ENCODE measurements around the gene GC.
"Not testable (repeated sequence)": the region's sequence is repeated elsewhere in the genome, so short reads cannot be mapped to it uniquely, and the experiment has no call there.

The GC gene

GRCh38 chr4:71816676-71817303, 32.9 kb upstream of the GC start:
- no peak for TF ChIP-seq CTCF (IDR thresholded peaks at IDR 0.05; ENCODE audit: extremely low read depth, insufficient read depth, missing control alignments)
- in situ Hi-C loops (cut with MboI; ENCODE audit: low pct_unique_long_range_greater_than_20kb, low sequenced_read_pairs, unreplicated experiment): no loop called here
- DNase-seq (ENCODE audit: low spot score): no peak

- in situ Hi-C loops (cut with MboI; ENCODE audit: low pct_unique_long_range_greater_than_20kb, low sequenced_read_pairs, unreplicated experiment): no loop called here
- TF ChIP-seq CTCF (IDR thresholded peaks at IDR 0.05; ENCODE audit: extremely low read depth, insufficient read depth, missing control alignments): no peak
- no peak for DNase-seq (ENCODE audit: low spot score)
Observed at GRCh38 chr4:71814433-71814832, 30.6 kb upstream of the GC start.

- in situ Hi-C loops (cut with MboI; ENCODE audit: low pct_unique_long_range_greater_than_20kb, low sequenced_read_pairs, unreplicated experiment): not testable (repeated sequence)
Observed at GRCh38 chr4:71809805-71810204, 25.9 kb upstream of the GC start.

GRCh38 chr4:71807469-71807868, 23.6 kb upstream of the GC start:
- DNase-seq (ENCODE audit: low spot score): no peak
- TF ChIP-seq CTCF (IDR thresholded peaks at IDR 0.05; ENCODE audit: extremely low read depth, insufficient read depth, missing control alignments): no peak
- in situ Hi-C loops (cut with MboI; ENCODE audit: low pct_unique_long_range_greater_than_20kb, low sequenced_read_pairs, unreplicated experiment): no loop called here

More at GRCh38 chr4:71809805-71810204, 25.9 kb upstream of the GC start:
- DNase-seq (ENCODE audit: low spot score): not testable (repeated sequence)

- in situ Hi-C loops (cut with MboI; ENCODE audit: low pct_unique_long_range_greater_than_20kb, low sequenced_read_pairs, unreplicated experiment); DNase-seq (ENCODE audit: low spot score): not testable (repeated sequence)
Observed at GRCh38 chr4:71805230-71805629, 21.4 kb upstream of the GC start.

- DNase-seq (ENCODE audit: low spot score); in situ Hi-C loops (cut with MboI; ENCODE audit: low pct_unique_long_range_greater_than_20kb, low sequenced_read_pairs, unreplicated experiment): not testable (repeated sequence)
Observed at GRCh38 chr4:71804017-71804697, 20.3 kb upstream of the GC start.

GRCh38 chr4:71785959-71786358, 2.1 kb upstream of the GC start:
- no peak for TF ChIP-seq CTCF (IDR thresholded peaks at IDR 0.05; ENCODE audit: extremely low read depth, insufficient read depth, missing control alignments)
- DNase-seq (ENCODE audit: low spot score): no peak
- in situ Hi-C loops (cut with MboI; ENCODE audit: low pct_unique_long_range_greater_than_20kb, low sequenced_read_pairs, unreplicated experiment): no loop called here

GRCh38 chr4:71784569-71785197, 804 bp upstream of the GC start:
- in situ Hi-C loops (cut with MboI; ENCODE audit: low pct_unique_long_range_greater_than_20kb, low sequenced_read_pairs, unreplicated experiment): no loop called here
- DNase-seq (ENCODE audit: low spot score): no peak
- TF ChIP-seq CTCF (IDR thresholded peaks at IDR 0.05; ENCODE audit: extremely low read depth, insufficient read depth, missing control alignments): no peak

Data from GM13977 (cell line).